Purkinje cell (primary cell): ENCODE results near the gene GHRH. TPM values are rescaled to one million over a fixed set of nuclear protein-coding genes. Genes with fewer than 3 reads are reported as not detected.

ENCODE experiments used
- polyA plus RNA-seq: library from polyadenylated mRNA; unstranded; fragments of >200 nt; fragmentation: Nextera tagmentation; gene quantifications from 2 replicates; pipeline ENCODE4 v1.2.1, GENCODE V29; 2014

GHRH gene, protein sequence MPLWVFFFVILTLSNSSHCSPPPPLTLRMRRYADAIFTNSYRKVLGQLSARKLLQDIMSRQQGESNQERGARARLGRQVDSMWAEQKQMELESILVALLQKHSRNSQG
- not detected in 2 replicates for polyA plus RNA-seq

DNA sequence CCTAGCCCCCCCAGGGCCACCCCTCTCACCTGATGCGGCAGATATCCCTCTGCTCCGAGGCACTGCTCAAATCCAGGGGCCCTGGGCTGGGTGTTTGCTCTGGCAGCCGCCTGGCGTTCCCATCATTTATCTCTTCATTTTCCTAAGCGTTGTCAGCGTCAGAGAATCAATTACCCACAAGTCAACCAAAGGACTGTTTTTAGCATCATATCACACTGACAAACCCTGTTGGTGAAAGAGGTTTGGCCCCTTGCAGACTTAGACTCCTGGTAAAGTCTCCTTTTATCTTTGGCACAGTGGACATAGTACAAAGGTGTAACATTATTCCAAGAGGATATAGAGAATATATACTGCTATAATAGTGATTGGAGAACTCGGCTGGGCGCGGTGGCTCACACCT lies at the start of gene GHRH:
Gene GHRH, minus strand, starts transcription at position 101 of the 400 bp plus-strand sequence. CDS start 4,925 bp downstream, outside the sequence.

Other genes with a start within 250 kb of the GHRH start
- 0.08 and 0.17 TPM in 2 replicates for gene RBL1, start 165.8 kb downstream of the GHRH start, polyA plus RNA-seq
- gene RPN2, start 82.5 kb downstream of the GHRH start, polyA plus RNA-seq = 148 and 159 TPM in 2 replicates
- 3.8 TPM in 2 replicates for gene MROH8, start 82.3 kb downstream of the GHRH start, polyA plus RNA-seq
- 44.9 and 45.9 TPM in 2 replicates for gene MANBAL, start 27.8 kb upstream of the GHRH start, polyA plus RNA-seq
- gene SRC, start 84.3 kb upstream of the GHRH start, polyA plus RNA-seq = 0.05 and 0.95 TPM in 2 replicates